ENCODE measurements around the gene FCN1. TPM values are rescaled to one million over a fixed set of nuclear protein-coding genes. Genes with fewer than 3 reads are reported as not detected.

Gene FCN1
- polyA plus RNA-seq, 4 donors, result 2.2 to 5.2 (median 3.3) TPM

DNA sequence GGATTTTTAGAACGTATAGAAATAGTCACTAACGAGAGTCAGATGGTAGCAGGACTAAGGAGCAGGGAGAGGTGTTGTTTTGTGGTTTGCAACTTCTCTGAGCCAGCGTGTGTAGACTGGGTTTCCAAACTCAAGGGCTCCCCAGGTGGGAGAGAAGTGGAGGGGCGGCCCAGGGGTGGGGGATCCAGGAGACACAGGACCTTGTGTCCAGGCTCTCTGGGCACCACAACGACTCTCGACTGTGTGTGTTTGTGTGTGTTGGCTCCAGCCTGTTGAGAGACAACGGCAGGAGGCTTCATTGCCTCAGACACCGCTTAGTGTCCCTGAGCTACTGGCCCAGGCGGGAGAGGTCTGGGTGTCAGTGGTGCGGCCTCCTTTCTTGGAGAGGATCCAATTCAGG lies 934 bp upstream of the FCN1 start:
- no peak for DNase-seq (ENCODE audit: low read depth in 4 of 4, low spot score in 2 of 4)

DNA sequence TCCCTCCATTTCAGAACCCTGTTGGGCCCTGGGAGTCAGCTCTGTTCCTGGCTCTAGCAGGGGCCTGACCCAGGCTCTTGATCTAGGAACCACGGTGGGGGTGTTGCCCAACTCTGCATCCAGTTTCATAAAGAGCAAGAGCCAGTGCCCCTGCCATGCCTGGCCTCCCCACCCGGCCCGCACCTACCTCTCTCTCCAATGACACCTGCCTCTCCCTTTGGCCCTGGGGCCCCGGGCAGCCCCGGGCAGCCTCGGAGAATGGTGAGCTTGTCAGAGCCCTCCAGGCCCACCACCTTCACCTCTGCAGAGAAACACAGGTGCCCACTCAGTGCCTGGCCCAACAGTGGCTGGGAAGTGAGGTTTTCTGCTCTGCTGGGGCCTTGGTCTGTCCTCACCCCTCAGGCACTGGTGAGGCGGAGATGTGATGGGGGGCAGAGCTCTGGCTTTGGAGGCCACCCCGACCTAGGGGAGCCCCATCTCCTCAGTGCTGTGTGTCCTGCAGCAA lies 1.5 kb downstream of the FCN1 start:
- no peak for DNase-seq (ENCODE audit: low read depth in 4 of 4, low spot score in 2 of 4)

DNA sequence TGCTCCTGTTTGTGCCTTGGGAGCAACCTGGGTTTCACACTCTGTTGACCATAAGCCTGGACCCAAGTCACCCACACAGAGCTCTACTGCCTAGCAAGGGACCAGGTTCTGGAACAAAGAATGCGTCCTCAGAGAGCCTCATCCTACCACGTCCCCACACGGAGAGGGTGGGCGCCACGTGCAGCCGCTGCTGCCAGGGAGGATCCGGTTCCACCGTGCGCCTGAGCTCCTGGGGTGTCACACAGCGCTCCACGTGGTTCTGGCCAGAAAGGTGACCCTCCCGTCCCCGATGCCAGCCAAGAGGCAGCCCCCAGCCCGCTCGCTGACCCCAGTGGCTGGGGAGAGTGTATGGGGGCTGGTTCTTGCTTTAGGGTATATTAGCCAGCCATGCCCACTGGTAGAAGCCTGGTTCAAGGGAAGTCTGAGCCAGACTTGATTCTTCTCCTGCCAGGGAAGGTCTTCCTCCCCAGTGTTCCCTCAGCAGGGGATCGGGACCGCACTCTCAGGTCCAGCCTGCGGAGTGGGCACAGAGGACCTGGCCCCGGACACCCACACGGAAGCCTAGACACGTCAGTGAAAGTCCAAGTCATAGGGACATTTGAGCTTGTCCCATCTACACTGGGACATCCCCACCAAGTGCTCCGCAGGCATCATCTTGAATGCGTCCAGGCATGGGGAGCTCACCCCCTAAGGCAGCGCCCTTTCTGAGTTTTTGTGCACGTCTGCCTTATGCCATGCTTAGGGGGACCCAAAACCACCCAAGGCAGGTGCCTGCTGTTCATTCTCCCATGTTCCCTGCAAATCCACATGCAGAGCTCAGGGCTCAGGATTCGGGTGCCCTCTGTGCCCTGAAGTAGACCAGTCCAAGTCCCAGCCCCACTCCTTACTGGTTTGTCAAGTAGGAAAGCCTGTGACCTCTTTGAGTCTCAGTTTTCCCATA lies 2.4 kb downstream of the FCN1 start:
- no peak for DNase-seq (ENCODE audit: low read depth in 4 of 4, low spot score in 2 of 4)

GRCh38 chr9:134914501-134914834 lies 3.2 kb downstream of the FCN1 start:
- DNase-seq (ENCODE audit: low read depth in 4 of 4, low spot score in 2 of 4), result no peak

- DNase-seq (ENCODE audit: low read depth in 4 of 4, low spot score in 2 of 4), result no peak
Measured at GRCh38 chr9:134913713-134914500, 3.8 kb downstream of the FCN1 start.

DNA sequence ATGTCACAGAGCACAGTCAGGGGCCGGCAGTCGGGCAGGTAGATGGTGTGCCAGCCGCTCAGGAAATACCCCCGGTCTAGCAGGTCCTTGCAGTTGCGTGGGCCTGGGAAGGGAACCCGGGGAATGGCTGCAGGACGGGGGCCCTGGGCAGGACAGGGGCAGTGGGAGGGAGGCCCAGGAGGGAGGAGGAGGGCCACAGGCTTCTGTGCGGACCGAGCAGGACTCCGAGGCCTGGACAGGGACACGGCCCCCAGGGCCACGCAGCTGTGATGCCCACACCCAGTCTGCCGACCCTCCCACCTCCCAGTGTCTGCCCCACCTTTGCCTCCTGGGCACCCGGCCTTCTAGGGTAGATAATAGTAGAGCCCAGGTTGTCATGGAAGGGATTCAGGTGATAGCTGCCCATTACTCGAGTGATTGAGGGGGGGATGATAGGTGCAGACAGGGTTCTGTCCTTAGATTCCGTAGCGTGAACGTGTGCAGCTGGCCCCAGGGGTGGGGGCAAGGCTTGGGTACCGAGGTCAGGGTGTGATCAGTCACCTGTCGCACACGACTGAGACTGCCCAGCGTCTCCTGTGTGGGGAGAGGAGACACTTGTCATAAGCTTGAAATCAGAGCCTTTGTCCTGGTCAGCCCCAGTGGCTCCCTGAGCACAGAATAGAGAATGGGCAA lies 4.5 kb downstream of the FCN1 start:
- DNase-seq (ENCODE audit: low read depth in 4 of 4, low spot score in 2 of 4), result no peak

- no peak for DNase-seq (ENCODE audit: low read depth in 4 of 4, low spot score in 2 of 4)
Measured at GRCh38 chr9:134912126-134912840, 5.4 kb downstream of the FCN1 start.

DNA sequence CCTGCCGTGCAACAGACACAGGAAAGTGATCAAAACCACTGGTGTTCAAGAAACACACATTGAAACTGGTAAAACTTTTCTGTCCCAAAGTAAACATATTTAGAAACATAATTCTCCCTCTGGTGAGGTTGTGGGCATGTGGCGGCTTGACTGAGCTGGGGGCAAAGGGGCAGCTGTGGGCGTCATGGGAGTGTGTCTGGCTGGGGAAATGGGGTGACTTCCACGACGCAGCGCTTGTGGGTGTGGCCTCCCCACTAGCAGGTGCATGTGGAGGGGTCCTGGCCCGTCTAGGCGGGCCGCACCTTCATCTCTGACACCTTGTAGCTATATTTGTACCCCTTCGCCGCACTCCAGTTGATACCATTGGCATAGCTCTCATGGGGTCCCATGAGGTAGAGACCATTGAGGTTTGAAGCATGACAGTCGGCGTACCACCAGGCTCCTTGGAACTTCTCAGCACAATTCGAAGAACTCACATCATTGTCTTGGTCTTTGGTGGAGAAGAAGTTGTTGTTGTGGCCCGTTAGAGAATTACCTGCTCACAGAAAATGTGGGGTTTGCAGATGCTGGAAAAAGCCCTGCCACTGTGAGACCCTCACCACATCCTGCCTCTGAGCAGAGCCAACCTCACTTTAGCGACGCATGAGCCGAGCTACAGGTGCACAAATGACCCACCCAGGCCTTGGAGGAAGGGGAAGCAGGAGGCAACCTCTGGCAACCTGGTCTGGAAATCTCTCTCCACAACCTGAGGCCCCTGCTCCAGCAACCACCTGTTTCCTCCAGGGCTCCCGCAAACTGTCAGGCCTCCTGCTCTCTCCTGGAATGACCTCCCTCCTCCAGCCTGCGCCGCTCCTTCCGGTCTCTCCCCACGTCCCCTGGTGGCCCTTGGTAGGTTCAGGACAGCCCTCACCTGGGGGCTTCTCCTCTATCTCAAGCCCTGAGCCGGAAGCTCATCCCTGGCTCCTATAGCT lies 7.9 kb downstream of the FCN1 start:
- DNase-seq (ENCODE audit: low read depth in 4 of 4, low spot score in 2 of 4), result no peak

DNA sequence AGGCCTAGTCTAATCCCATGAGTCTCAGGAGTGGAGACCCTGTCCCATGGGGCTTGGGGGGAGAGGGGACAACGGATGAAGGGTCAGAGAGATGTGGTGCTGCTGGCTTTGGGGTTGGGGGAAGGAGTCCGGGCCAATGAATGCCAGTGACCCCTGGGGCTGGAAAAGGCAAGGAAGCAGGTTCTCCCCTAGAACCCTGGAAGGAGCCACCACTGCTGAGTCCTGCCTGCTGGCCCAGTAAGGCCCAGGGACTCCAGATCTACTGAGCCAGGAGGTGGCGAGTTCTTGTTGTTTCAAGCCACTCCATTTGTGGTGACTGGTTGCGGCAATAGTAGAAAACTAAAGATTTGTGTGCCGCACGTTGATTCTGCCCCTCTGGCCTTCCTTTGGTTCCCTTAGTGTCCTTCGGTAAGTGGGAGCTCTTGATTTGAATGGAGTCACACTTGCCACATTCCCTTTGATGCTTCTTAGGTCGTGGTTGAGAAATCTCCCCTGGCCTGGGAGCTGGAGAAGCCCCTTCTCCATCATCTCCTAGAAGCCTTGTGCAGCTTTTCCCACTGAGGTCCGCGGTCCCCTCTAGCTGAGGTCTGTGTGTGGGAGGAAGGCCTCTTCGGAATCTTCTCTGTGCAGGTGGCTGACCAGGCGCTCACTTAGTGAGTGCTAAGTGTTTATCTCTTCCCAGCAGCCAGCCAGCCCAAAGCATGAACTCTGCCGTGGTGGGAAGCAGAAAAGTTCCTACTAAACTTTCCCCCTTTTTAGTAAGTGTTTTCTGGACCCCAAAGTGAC lies 9.0 kb downstream of the FCN1 start:
- no peak for DNase-seq (ENCODE audit: low read depth in 4 of 4, low spot score in 2 of 4)

- no peak for DNase-seq (ENCODE audit: low read depth in 4 of 4, low spot score in 2 of 4)
Measured at GRCh38 chr9:134902936-134903335, 14.8 kb downstream of the FCN1 start.

GRCh38 chr9:134899818-134900217 lies 17.9 kb downstream of the FCN1 start:
- no peak for DNase-seq (ENCODE audit: low read depth in 4 of 4, low spot score in 2 of 4)

DNA sequence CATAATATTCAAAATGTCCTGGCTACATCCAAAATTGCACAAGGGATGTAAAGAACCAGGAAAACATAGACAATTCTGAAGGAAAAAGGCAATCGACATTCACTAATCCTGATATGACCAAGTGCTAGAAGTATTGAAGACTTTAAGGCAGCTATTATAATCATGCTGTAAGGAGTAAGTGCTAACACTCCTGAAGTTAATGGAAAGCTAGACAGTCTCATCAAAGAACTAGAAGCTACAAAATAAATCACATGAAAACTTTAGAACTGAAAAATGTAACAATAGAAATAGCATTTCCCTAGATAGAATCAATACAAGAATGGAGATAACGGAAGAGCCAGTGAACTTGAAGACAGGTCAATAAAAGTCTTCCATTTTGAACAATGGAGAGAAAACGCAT lies 18.5 kb downstream of the FCN1 start:
- no peak for DNase-seq (ENCODE audit: low read depth in 4 of 4, low spot score in 2 of 4)

- no peak for DNase-seq (ENCODE audit: low read depth in 4 of 4, low spot score in 2 of 4)
Measured at GRCh38 chr9:134898319-134898718, 19.4 kb downstream of the FCN1 start.

DNA sequence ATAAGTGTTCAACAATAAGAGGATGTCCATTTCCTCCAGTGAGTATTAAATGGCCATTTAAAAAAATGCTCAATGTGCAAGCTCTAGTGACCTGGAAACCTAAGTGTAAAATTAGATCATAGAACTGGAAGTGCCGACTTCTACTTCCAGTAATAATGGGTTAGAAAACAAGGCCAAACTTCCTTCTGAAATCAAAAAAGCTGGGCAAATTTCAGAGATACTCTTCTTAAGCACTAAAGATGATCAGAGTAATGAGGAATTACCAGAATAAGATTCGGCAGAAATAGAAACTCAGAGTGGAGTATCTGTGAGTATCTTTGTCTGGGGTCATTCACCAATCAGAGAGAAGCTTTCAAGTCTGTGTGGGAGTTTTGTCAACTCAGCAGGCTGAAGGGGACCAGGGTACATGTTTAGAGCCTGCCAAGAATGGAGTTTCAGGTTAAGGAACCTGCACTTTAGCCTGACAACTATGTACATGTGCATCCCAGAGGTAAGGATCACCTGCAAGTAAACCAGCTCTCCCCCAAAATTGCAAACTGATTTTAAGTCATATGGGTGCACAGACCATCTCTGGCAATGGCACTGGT lies 20.0 kb downstream of the FCN1 start:
- DNase-seq (ENCODE audit: low read depth in 4 of 4, low spot score in 2 of 4), result no peak

DNA sequence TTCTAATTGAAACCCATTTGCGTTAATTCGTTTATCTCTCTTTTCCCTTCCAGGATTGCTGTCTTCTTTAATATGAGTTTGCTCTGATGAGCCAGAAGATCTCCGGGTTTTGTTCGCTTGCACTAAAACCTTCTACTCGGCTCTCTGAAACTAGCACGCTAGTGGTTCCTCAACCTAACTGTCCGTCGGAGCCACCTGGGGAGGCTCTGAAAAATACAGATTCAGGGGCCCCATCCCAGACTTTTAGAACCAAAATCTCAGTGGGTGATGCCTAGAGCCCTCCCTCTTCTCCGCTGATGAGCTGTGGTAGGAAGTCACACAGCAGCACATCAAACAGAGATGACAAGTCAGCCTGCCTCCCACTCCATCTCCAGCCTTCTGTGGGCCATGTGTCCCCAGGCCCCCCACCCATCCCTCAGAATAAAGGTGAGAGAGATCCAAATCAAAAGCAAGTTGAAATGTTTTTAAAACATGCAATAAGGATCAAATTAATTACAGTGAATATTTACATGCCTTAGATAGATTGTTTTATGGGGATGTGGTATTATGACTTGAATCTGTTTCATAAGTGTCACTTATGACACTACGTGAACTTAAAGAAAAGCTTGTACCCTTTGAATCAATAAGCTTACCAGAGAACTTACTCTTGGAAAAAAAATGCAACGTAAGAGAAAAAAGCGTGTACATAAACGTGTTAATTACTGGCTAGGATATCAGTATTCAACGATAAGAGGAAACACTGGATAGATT lies 20.7 kb downstream of the FCN1 start:
- DNase-seq (ENCODE audit: low read depth in 4 of 4, low spot score in 2 of 4), result no peak

DNA sequence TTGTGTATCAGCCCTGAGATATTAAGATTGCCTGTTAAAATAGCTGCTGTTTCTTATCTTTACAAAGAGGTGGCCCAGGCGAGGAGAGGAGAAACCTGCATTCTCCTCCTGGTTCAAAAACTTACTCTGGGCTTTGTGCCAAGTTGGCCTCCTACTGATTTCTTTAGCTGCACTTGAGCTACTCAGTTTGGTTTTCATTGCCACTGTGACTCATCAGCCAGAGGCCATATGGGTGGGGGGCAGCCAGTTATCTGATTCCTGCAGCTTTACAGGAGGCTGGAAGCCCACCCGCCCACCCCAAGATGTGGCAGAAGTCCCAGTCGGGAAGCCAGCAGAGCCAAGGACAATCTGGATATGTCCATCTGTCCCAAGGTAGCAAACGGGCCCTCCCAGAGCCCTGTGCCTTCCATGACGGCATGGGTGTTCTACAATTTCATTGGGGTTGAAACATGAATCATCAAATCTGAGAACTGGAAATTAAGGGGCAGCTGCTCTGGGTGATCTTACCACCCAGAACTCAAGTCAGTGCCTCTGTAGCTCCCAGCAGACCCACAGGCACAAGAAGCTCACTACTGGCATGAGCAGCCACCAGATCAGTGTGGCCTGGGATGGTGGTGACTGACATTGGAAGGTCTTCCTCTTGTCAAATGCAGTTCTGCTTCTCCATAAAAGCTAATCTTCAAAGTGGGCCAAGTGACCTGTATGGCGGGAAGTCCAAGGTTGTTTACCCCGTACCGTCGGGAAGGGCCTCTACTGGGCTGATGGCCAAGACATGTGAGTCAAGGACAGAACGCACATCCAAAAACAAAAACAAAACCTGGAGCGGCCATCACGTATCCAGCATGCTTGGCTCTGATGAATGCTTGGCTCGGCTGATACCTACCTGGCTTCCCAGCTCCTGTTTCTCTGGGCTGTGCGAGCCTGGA lies 21.5 kb downstream of the FCN1 start:
- DNase-seq (ENCODE audit: low read depth in 4 of 4, low spot score in 2 of 4), result no peak

DNA sequence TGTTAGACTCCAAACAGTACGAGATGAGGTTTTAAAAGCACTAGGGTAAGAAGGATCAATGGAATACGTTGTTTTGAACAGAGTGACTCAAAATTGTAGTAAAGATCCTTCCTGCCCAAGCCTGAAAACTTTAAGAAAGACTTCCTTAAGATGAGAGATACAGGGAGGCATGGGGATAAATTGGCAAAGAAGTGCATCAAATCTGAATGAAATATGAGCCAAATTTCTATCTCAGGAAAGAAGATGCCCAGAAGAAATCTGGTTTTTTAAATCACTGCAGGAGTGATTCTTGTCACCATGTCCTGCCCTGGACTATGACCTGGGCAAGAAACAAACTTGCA lies 22.2 kb downstream of the FCN1 start:
- no peak for DNase-seq (ENCODE audit: low read depth in 4 of 4, low spot score in 2 of 4)

Data from left renal cortex interstitium (tissue), 4 donors.